CD4-positive, CD25-positive, alpha-beta regulatory T cell (primary cell): ENCODE results near the gene ZNF445. TPM values are rescaled to one million over a fixed set of nuclear protein-coding genes. Genes with fewer than 3 reads are reported as not detected.

ENCODE experiments used
- ATAC-seq, 2 donors: fragments of 150-1000 bp; cut with Tn5 transposase; one replicate each; pipeline ENCODE4 v1.10.0; 2021; ENCODE audit warnings: low read depth in 2 of 2, moderate number of reproducible peaks in 2 of 2, moderate library complexity in 1 of 2
- DNase-seq, 3 donors: peaks; one replicate each; pipeline versions ENCODE4 v3.0.0 to v3.0.0-alpha.2; 2012 to 2022; ENCODE audit warnings: mixed read lengths in 1 of 3
- H3K27ac ChIP-seq: one replicate; pipeline ENCODE4 v1.7.0; 2013; ENCODE audit warnings: mild to moderate bottlenecking, low read length; ENCODE audit not compliant: insufficient read depth, poor library complexity, severe bottlenecking
- H3K27me3 ChIP-seq: one replicate; pipeline ENCODE4 v1.7.0; 2013; ENCODE audit warnings: low read length; ENCODE audit not compliant: control insufficient read depth, insufficient read depth
- H3K36me3 ChIP-seq: one replicate; pipeline ENCODE4 v1.7.0; 2013; ENCODE audit warnings: mild to moderate bottlenecking, low read length, moderate library complexity; ENCODE audit not compliant: control insufficient read depth, insufficient read depth
- H3K4me1 ChIP-seq: 2 replicates; pipeline ENCODE4 v1.7.0; 2013; ENCODE audit warnings: mild to moderate bottlenecking, low read length; ENCODE audit not compliant: insufficient read depth, control insufficient read depth, poor library complexity, severe bottlenecking
- H3K4me3 ChIP-seq: one replicate; pipeline ENCODE4 v1.7.0; 2013; ENCODE audit warnings: low read depth, mild to moderate bottlenecking, low read length, moderate library complexity
- H3K9me3 ChIP-seq, 2 experiments: 1 replicate in 1 of 2; 2 replicates in 1 of 2; pipeline ENCODE4 v1.7.0; 2013; ENCODE audit warnings: low read length in 2 of 2, mild to moderate bottlenecking in 1 of 2, moderate library complexity in 1 of 2; ENCODE audit not compliant: control insufficient read depth in 2 of 2
- H3K27ac Mint-ChIP-seq, 3 donors: one replicate each; pipeline ENCODE4 v1.8.0; 2020 to 2022; ENCODE audit warnings: mild to moderate bottlenecking in 3 of 3, mixed read lengths in 3 of 3, moderate library complexity in 2 of 3
- H3K27me3 Mint-ChIP-seq: one replicate; pipeline ENCODE4 v1.8.0; 2022; ENCODE audit warnings: mild to moderate bottlenecking, mixed read lengths
- H3K36me3 Mint-ChIP-seq: one replicate; pipeline ENCODE4 v1.8.0; 2020; ENCODE audit warnings: mixed read lengths
- H3K4me1 Mint-ChIP-seq, 4 donors: one replicate each; pipeline ENCODE4 v1.8.0; 2020 to 2022; ENCODE audit warnings: mixed read lengths in 4 of 4, mild to moderate bottlenecking in 1 of 4
- H3K4me3 Mint-ChIP-seq, 4 donors: one replicate each; pipeline ENCODE4 v1.8.0; 2020 to 2022; ENCODE audit warnings: mild to moderate bottlenecking in 4 of 4, mixed read lengths in 4 of 4, moderate library complexity in 3 of 4
- H3K9me3 Mint-ChIP-seq, 7 donors: one replicate each; pipeline ENCODE4 v1.8.0; 2020 to 2022; ENCODE audit warnings: mixed read lengths in 7 of 7, mild to moderate bottlenecking in 3 of 7, moderate library complexity in 2 of 7
- polyA plus RNA-seq, 4 donors: library from polyadenylated mRNA; unstranded; fragments of 300-500 nt; fragmentation: Illumina TruSeq; gene quantifications; one replicate each; pipeline ENCODE4 v1.2.3, GENCODE V29; 2021
- total RNA-seq: library from RNA; stranded (reverse); gene quantifications from one replicate; pipeline ENCODE4 v1.2.3, GENCODE V29; 2022

The ZNF445 gene
- total and polyA plus RNA-seq, 5 donors from 2014 or later: 0.79 to 14.5 (median 3.8) TPM

DNA sequence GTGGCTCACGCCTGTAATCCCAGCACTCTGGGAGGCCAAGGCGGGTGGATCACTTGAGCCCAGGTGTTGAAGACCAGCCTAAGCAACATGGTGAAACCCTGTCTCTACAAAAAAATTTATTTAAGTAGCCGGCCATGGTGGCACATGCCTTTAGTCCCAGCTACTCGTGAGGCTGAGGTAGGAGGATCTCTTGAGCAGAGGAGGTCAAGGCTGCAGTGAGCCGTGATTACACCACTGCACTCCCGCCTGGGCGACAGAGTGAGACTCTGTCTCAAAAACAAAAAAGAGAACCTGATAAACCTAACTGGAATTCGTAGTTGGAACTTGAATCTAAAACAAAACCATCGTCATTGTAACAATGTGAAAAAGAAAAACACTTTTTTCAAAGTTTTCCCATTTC, 81.8 kb downstream of the ZNF445 start:
- DNase-seq: no peak
- Mint-ChIP-seq H3K4me1 (peaks cover 0 to 2% (median 0%) of the 10 kb centered on the region in 4 donors), H3K9me3 (peaks cover 0 to 2% (median 0%) of the 10 kb centered on the region in 7 donors), H3K4me3 (no peak overlapping the region), H3K27me3 (no peaks in the 10 kb centered on the region), H3K36me3 (peaks cover 22% of the 10 kb centered on the region), H3K27ac (no peak overlapping the region)
- Histone ChIP-seq H3K36me3 (peaks cover 2% of the 10 kb centered on the region), H3K9me3 (no peaks in the 10 kb centered on the region), H3K27ac (no peak overlapping the region), H3K4me1 (no peaks in the 10 kb centered on the region), H3K27me3 (no peaks in the 10 kb centered on the region), H3K4me3 (no peak overlapping the region)
- no peak for ATAC-seq

DNA sequence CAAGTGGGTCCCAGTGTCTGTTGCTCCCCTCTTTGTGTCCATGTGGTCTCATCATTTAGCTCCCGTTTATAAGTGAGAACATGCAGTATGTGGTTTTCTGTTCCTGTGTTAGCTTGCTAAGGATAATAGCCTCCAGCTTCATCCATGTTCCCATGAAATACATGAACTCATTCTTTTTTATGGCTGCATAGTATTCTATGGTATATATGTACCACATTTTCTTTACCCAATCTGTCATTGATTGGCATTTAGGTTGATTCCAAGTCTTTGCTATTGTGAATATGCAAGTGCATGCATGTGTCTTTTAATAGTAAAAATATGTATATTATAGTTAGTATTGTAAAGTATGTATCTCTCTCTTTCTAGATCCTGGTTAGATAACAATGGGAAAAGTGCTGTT, 85.0 kb downstream of the ZNF445 start:
- Histone ChIP-seq H3K27me3 (no peaks in the 10 kb centered on the region), H3K9me3 (no peaks in the 10 kb centered on the region), H3K4me1 (no peaks in the 10 kb centered on the region), H3K36me3 (no peaks in the 10 kb centered on the region), H3K27ac (no peak overlapping the region), H3K4me3 (no peak overlapping the region)
- DNase-seq (no peak), ATAC-seq (no peak)
- H3K27ac Mint-ChIP-seq: no peak overlapping the region
- no peak overlapping the region for H3K4me3 Mint-ChIP-seq
- no peaks in the 10 kb centered on the region for H3K27me3 Mint-ChIP-seq
- H3K4me1 Mint-ChIP-seq: peaks cover 0 to 5% (median 1%) of the 10 kb centered on the region in 4 donors
- H3K9me3 Mint-ChIP-seq: peaks cover 0 to 2% (median 0%) of the 10 kb centered on the region in 7 donors
- H3K36me3 Mint-ChIP-seq: peaks cover 17% of the 10 kb centered on the region

DNA sequence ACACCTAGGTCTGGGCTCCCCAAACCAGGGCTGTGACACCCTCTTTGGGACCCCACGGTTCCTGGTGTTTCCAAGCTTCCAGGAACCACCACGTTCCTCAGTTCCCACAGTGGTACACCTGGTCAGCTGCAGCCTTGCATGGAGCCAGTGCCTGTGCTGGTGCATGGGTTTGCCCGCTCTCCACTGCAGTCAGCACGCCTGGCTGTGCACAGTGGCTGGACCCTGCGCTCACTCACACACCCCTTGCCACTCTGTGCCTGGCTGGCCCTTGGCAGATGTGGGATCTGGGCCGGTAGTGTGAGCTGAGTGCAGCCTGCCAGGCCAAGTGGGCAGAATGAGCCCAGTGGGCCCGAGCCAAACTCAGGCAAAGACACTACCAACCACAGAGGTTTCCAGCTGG, 90.1 kb downstream of the ZNF445 start:
- no peaks in the 10 kb centered on the region for H3K4me1 ChIP-seq
- no peaks in the 10 kb centered on the region for H3K36me3 ChIP-seq
- H3K4me3 ChIP-seq: no peak overlapping the region
- Mint-ChIP-seq H3K9me3 (peaks cover 0 to 10% (median 2%) of the 10 kb centered on the region in 7 donors), H3K4me1 (peaks cover 0 to 5% (median 1%) of the 10 kb centered on the region in 4 donors), H3K36me3 (peaks cover 13% of the 10 kb centered on the region), H3K27ac (no peak overlapping the region), H3K27me3 (no peaks in the 10 kb centered on the region), H3K4me3 (no peak overlapping the region)
- DNase-seq (no peak), ATAC-seq (no peak)
- H3K27me3 ChIP-seq: no peaks in the 10 kb centered on the region
- no peaks in the 10 kb centered on the region for H3K9me3 ChIP-seq
- H3K27ac ChIP-seq: no peak overlapping the region

Other genes with a start within 250 kb of the ZNF445 start
- not detected for gene TOPAZ1, start 235.8 kb downstream of the ZNF445 start, total RNA-seq
- not detected for gene TOPAZ1, start 235.8 kb downstream of the ZNF445 start, polyA plus RNA-seq
- 8.5 TPM for gene TCAIM, start 138.9 kb downstream of the ZNF445 start, total RNA-seq
- gene TCAIM, start 138.9 kb downstream of the ZNF445 start, polyA plus RNA-seq: 10 to 100 TPM; 13.1 to 19.0 (median 18.0) TPM
- gene ZKSCAN7, start 77.5 kb upstream of the ZNF445 start, total RNA-seq: 1.2 TPM
- 1 to 10 TPM; 1.6 to 3.0 (median 1.9) TPM for gene ZKSCAN7, start 77.5 kb upstream of the ZNF445 start, polyA plus RNA-seq
- gene ZNF660, start 107.3 kb upstream of the ZNF445 start, total RNA-seq: not detected
- gene ZNF660, start 107.3 kb upstream of the ZNF445 start, polyA plus RNA-seq: under 1 TPM in 1 of 4 donors, not detected in 3; 0.83 TPM
- 6.6 TPM for gene ZNF197, start 147.4 kb upstream of the ZNF445 start, total RNA-seq
- 1 to 10 TPM; 3.7 to 4.9 (median 4.3) TPM for gene ZNF197, start 147.4 kb upstream of the ZNF445 start, polyA plus RNA-seq
- 0.96 TPM for gene ZNF35, start 171.1 kb upstream of the ZNF445 start, total RNA-seq
- 1 to 10 TPM in 1 of 4 donors, under 1 TPM in 2, not detected in 1; 0.52 to 1.2 (median 0.87) TPM for gene ZNF35, start 171.1 kb upstream of the ZNF445 start, polyA plus RNA-seq
- gene ZNF502, start 235.0 kb upstream of the ZNF445 start, total RNA-seq: 0.94 TPM
- 1 to 10 TPM; 1.3 to 4.2 (median 1.8) TPM for gene ZNF502, start 235.0 kb upstream of the ZNF445 start, polyA plus RNA-seq